B cell (primary cell): ENCODE measurements around the gene PHF20. TPM values are rescaled to one million over a fixed set of nuclear protein-coding genes. Genes with fewer than 3 reads are reported as not detected.

Experiments
- ATAC-seq: fragments of 200-7000 bp; cut with Tn5 transposase; one replicate; pipeline ENCODE4 v1.10.0; 2021; ENCODE audit warnings: low read depth, mild to moderate bottlenecking, moderate number of reproducible peaks, moderate library complexity
- CTCF ChIA-PET: fragments of 350-600 bp; sonication (Branson Sonifier 250); formaldehyde crosslinking; loops from one replicate; lab custom pipeline; 2021; ENCODE audit warnings: antibody characterized with exemption, inconsistent platforms; lab: Charles Lee
- POLR2A ChIA-PET: fragments of 350-600 bp; sonication (Branson Sonifier 250); formaldehyde crosslinking; loops from one replicate; lab custom pipeline; 2021; ENCODE audit warnings: antibody characterized with exemption; lab: Charles Lee
- DNase-seq: peaks from one replicate; pipeline ENCODE4 v3.0.0; 2013
- H2AFZ ChIP-seq: 2 replicates; pipeline ENCODE4 v1.6.1; 2012; ENCODE audit warnings: mild to moderate bottlenecking, low read depth, low read length; ENCODE audit not compliant: insufficient read depth, poor library complexity, severe bottlenecking
- H3K27ac ChIP-seq, 2 donors: 1 replicate in 1 of 2; 2 replicates in 1 of 2; pipeline ENCODE4 v1.5.1; 2012 to 2013; ENCODE audit warnings: low read length in 2 of 2, mild to moderate bottlenecking in 2 of 2, moderate library complexity in 1 of 2
- H3K27me3 ChIP-seq, 4 experiments: fragments of 200-600 bp in 1 of 4; sonication (generic) in 1 of 4; replicated peaks in 1 of 4; 1 replicate in 2 of 4; 2 replicates in 2 of 4; pipeline versions ENCODE4 v1.6.1 to v1.7.0; 2013 to 2016; ENCODE audit warnings: low read length in 3 of 4, mild to moderate bottlenecking in 2 of 4, mixed read lengths in 1 of 4, moderate library complexity in 1 of 4; ENCODE audit not compliant: insufficient read depth in 4 of 4, control insufficient read depth in 3 of 4; ENCODE audit errors: control extremely low read depth in 1 of 4
- H3K36me3 ChIP-seq, 2 experiments: replicated peaks in 1 of 2; 1 replicate in 1 of 2; 2 replicates in 1 of 2; pipeline versions ENCODE4 v1.6.1 to v1.7.1; 2013; ENCODE audit warnings: low read length in 1 of 2; ENCODE audit not compliant: insufficient read depth in 2 of 2, control insufficient read depth in 1 of 2; ENCODE audit errors: control extremely low read depth in 1 of 2, extremely low read depth in 1 of 2
- H3K4me1 ChIP-seq, 2 donors: fragments of 200-600 bp in 1 of 2; sonication (generic) in 1 of 2; 1 replicate in 1 of 2; 2 replicates in 1 of 2; pipeline versions ENCODE4 v1.5.1 to v1.6.1; 2013 to 2017; ENCODE audit warnings: low read length in 2 of 2; ENCODE audit not compliant: control insufficient read depth in 2 of 2, insufficient read depth in 2 of 2
- H3K4me2 ChIP-seq: replicated peaks from 2 replicates; pipeline ENCODE3; 2012; ENCODE audit warnings: mild to moderate bottlenecking, low read depth, low read length; ENCODE audit not compliant: poor library complexity, severe bottlenecking
- H3K4me3 ChIP-seq, 5 experiments: fragments of 200-600 bp in 1 of 5; sonication (generic) in 1 of 5; 1 replicate in 3 of 5; 2 replicates in 2 of 5; pipeline versions ENCODE4 v1.5.1 to v1.7.0; 2011 to 2016; ENCODE audit warnings: low read length in 4 of 5, mild to moderate bottlenecking in 4 of 5, low read depth in 2 of 5, control low read depth in 1 of 5, moderate library complexity in 1 of 5; ENCODE audit not compliant: insufficient read depth in 1 of 5; ENCODE audit errors: control extremely low read depth in 1 of 5, extremely low read depth in 1 of 5
- H3K79me2 ChIP-seq: fragments of 200-600 bp; sonication (generic); one replicate; pipeline ENCODE4 v1.6.0; 2016; ENCODE audit warnings: low read length; ENCODE audit not compliant: control insufficient read depth, insufficient read depth
- H3K9ac ChIP-seq: fragments of 200-600 bp; sonication (generic); 2 replicates; pipeline ENCODE4 v1.6.1; 2017; ENCODE audit warnings: mild to moderate bottlenecking, low read length, moderate library complexity
- H3K9me3 ChIP-seq, 3 donors: one replicate each; pipeline versions ENCODE4 v1.6.1 to v1.7.1; 2013; ENCODE audit warnings: low read length in 2 of 3; ENCODE audit not compliant: control insufficient read depth in 2 of 3, insufficient read depth in 1 of 3; ENCODE audit errors: control extremely low read depth in 1 of 3
- H4K20me1 ChIP-seq: 2 replicates; pipeline ENCODE4 v1.6.0; 2012; ENCODE audit warnings: mild to moderate bottlenecking, low read length; ENCODE audit not compliant: insufficient read depth, control insufficient read depth, poor library complexity, severe bottlenecking
- H3K27ac Mint-ChIP-seq: one replicate; pipeline ENCODE4 v1.8.0; 2021; ENCODE audit warnings: mixed read lengths
- H3K27me3 Mint-ChIP-seq: one replicate; pipeline ENCODE4 v1.8.0; 2021; ENCODE audit warnings: mixed read lengths
- H3K4me1 Mint-ChIP-seq: one replicate; pipeline ENCODE4 v1.8.0; 2021; ENCODE audit warnings: mixed read lengths
- H3K4me3 Mint-ChIP-seq: one replicate; pipeline ENCODE4 v1.8.0; 2021; ENCODE audit warnings: mixed read lengths
- H3K9me3 Mint-ChIP-seq: one replicate; pipeline ENCODE4 v1.8.0; 2022; ENCODE audit warnings: mixed read lengths; ENCODE audit not compliant: insufficient read depth
- CTCF ChIP-seq: fragments of 200-600 bp; IDR thresholded peaks from one replicate; pipeline ENCODE4 v1.8.0; 2022; ENCODE audit warnings: antibody characterized with exemption, mild to moderate bottlenecking
- EZH2 ChIP-seq: IDR thresholded peaks from 2 replicates; pipeline ENCODE4 v1.6.1; 2012; ENCODE audit warnings: borderline replicate concordance, low read depth, mild to moderate bottlenecking, moderate library complexity, low read length; ENCODE audit not compliant: insufficient read depth, poor library complexity, severe bottlenecking
- WGBS: methylation state at CpG from one replicate; pipeline ENCODE4 v1.1.5; 2013; ENCODE audit warnings: missing lambda C conversion rate; ENCODE audit not compliant: insufficient coverage; 5-methylcytosine and 5-hydroxymethylcytosine counted together
- intact Hi-C: fragments of 100-400 bp; cut with micrococcal nuclease; formaldehyde crosslinking; loops from one replicate; pipeline ENCODE4 v1.10.0; 2022
- polyA plus RNA-seq: library from polyadenylated mRNA; depleted of rRNA; stranded (reverse); fragments of >200 nt; gene quantifications from 2 replicates; pipeline ENCODE4 v1.2.3, GENCODE V29; 2012
- total RNA-seq, 2 donors: library from RNA; stranded (reverse); fragments of 120-200 nt in 1 of 2; gene quantifications; 1 replicate in 1 of 2; 2 replicates in 1 of 2; pipeline versions ENCODE4 v1.2.3 to v1.2.4, GENCODE V29; 2013 to 2022

PHF20 gene
- total and polyA plus RNA-seq, 2 donors (not counting 1 experiment from before 2014, with no cell fraction given) = 53.6 to 92.3 TPM

GRCh38 chr20:35907017-35907701, 135.3 kb downstream of the PHF20 start:
- no peaks in the 10 kb centered on the region for H3K9me3 ChIP-seq
- no peak for TF ChIP-seq CTCF
- TF ChIP-seq EZH2 = no peak
- no peak overlapping the region for H3K9ac ChIP-seq
- DNase-seq = no peak
- H3K27me3 ChIP-seq = no peaks in the 10 kb centered on the region
- WGBS = 94% methylated on average over 5 of the region's 7 CpGs
- ATAC-seq = no peak
- H2AFZ ChIP-seq = no peak overlapping the region
- H3K4me1 Mint-ChIP-seq = no peaks in the 10 kb centered on the region
- CTCF ChIA-PET = no interaction called here
- H3K4me2 ChIP-seq = no peak overlapping the region
- H3K4me1 ChIP-seq = no peaks in the 10 kb centered on the region
- H3K79me2 ChIP-seq = peaks cover 39% of the 10 kb centered on the region
- peaks cover 39% of the 10 kb centered on the region for H4K20me1 ChIP-seq
- POLR2A ChIA-PET = no interaction called here
- H3K27me3 Mint-ChIP-seq = no peaks in the 10 kb centered on the region
- H3K27ac ChIP-seq = no peak overlapping the region
- no peak overlapping the region for H3K27ac Mint-ChIP-seq
- H3K4me3 ChIP-seq = no peak overlapping the region
- H3K9me3 Mint-ChIP-seq = no peaks in the 10 kb centered on the region
- H3K36me3 ChIP-seq = peaks cover 0 to 52% of the 10 kb centered on the region in 2 experiments
- no peak overlapping the region for H3K4me3 Mint-ChIP-seq
- intact Hi-C loops = no loop called here

- Mint-ChIP-seq H3K27ac (no peak overlapping the region), H3K4me3 (no peak overlapping the region), H3K4me1 (no peaks in the 10 kb centered on the region), H3K27me3 (no peaks in the 10 kb centered on the region), H3K9me3 (no peaks in the 10 kb centered on the region)
- no peaks in the 10 kb centered on the region for H3K4me1 ChIP-seq
- H3K9me3 ChIP-seq = no peaks in the 10 kb centered on the region
- no peak overlapping the region for H3K4me3 ChIP-seq
- no peak overlapping the region for H3K9ac ChIP-seq
- no peak overlapping the region for H3K4me2 ChIP-seq
- no peaks in the 10 kb centered on the region for H3K27me3 ChIP-seq
- H3K79me2 ChIP-seq = peaks cover 39% of the 10 kb centered on the region
- intact Hi-C loops = no loop called here
- ATAC-seq = no peak
- DNase-seq = no peak
- ChIA-PET POLR2A (no interaction called here), CTCF (no interaction called here)
- H3K27ac ChIP-seq = no peak overlapping the region
- TF ChIP-seq CTCF (no peak), EZH2 (no peak)
- peaks cover 39% of the 10 kb centered on the region for H4K20me1 ChIP-seq
- H3K36me3 ChIP-seq = peaks cover 0 to 55% of the 10 kb centered on the region in 2 experiments
- no peak overlapping the region for H2AFZ ChIP-seq
These were observed 136.2 kb downstream of the PHF20 start for GRCh38 chr20:35908007-35908406.
